IPS DF 19.7 (cell line): ENCODE data around the gene ACVR1.
A peak's percentile ranks its signal among the peaks of the same experiment; 100 is the strongest.

Source experiments
- DNase-seq: peaks from one replicate; pipeline ENCODE4 v3.0.0-alpha.2; 2013; ENCODE audit warnings: low read depth, low spot score

Gene ACVR1

GRCh38 chr2:157856187-157856515, 20.0 kb downstream of the ACVR1 start:
- no peak for DNase-seq

- DNase-seq: no peak
These were observed 22.3 kb downstream of the ACVR1 start for GRCh38 chr2:157853820-157854219.

- DNase-seq: no peak
These were observed 22.9 kb downstream of the ACVR1 start for GRCh38 chr2:157853211-157853610.

GRCh38 chr2:157849591-157849990, 26.5 kb downstream of the ACVR1 start:
- no peak for DNase-seq

- no peak for DNase-seq
These were observed 27.9 kb downstream of the ACVR1 start for GRCh38 chr2:157848213-157848612.

- no peak for DNase-seq
These were observed 31.0 kb downstream of the ACVR1 start for GRCh38 chr2:157845081-157845480.

- no peak for DNase-seq
These were observed 32.2 kb downstream of the ACVR1 start for GRCh38 chr2:157843935-157844334.

- DNase-seq: no peak
These were observed 33.0 kb downstream of the ACVR1 start for GRCh38 chr2:157843081-157843480.

GRCh38 chr2:157842106-157842879, 33.8 kb downstream of the ACVR1 start:
- DNase-seq: no peak

GRCh38 chr2:157841485-157841884, 34.6 kb downstream of the ACVR1 start:
- no peak for DNase-seq

GRCh38 chr2:157840568-157841156, 35.5 kb downstream of the ACVR1 start:
- no peak for DNase-seq

GRCh38 chr2:157839822-157840221, 36.3 kb downstream of the ACVR1 start:
- DNase-seq: no peak

- peak; percentile 84 for DNase-seq
These were observed 36.8 kb downstream of the ACVR1 start for GRCh38 chr2:157839162-157839801.

GRCh38 chr2:157838442-157839161, 37.5 kb downstream of the ACVR1 start:
- DNase-seq: no peak

GRCh38 chr2:157837851-157838441, 38.2 kb downstream of the ACVR1 start:
- DNase-seq: no peak

GRCh38 chr2:157836531-157836930, 39.6 kb downstream of the ACVR1 start:
- no peak for DNase-seq

GRCh38 chr2:157835425-157835824, 40.7 kb downstream of the ACVR1 start:
- DNase-seq: no peak

GRCh38 chr2:157835006-157835405, 41.1 kb downstream of the ACVR1 start:
- no peak for DNase-seq

- no peak for DNase-seq
These were observed 42.4 kb downstream of the ACVR1 start for GRCh38 chr2:157833721-157834120.

- DNase-seq: no peak
These were observed 44.4 kb downstream of the ACVR1 start for GRCh38 chr2:157831573-157832315.
